Upper lobe of left lung (tissue), 6 donors: Measurements from ENCODE around the gene SPANXD. TPM values are rescaled to one million over a fixed set of nuclear protein-coding genes. Genes with fewer than 3 reads are reported as not detected.

Experiments
- ATAC-seq, 2 donors: fragments of 200-7000 bp; cut with Tn5 transposase; one replicate each; pipeline ENCODE4 v1.9.1; 2022; ENCODE audit warnings: mild to moderate bottlenecking in 2 of 2, moderate library complexity in 2 of 2; ENCODE audit not compliant: low FRiP score in 2 of 2
- DNase-seq, 2 donors: peaks; one replicate each; pipeline ENCODE4 v3.0.0-alpha.2; 2019 to 2020
- H3K27ac ChIP-seq, 4 donors: fragments of 200-600 bp; sonication (generic); one replicate each; pipeline ENCODE4 v1.5.1; 2016 to 2019
- H3K27me3 ChIP-seq, 4 donors: fragments of 200-600 bp; sonication (generic); one replicate each; pipeline ENCODE4 v1.5.1; 2017 to 2019
- H3K36me3 ChIP-seq, 4 donors: fragments of 200-600 bp; sonication (generic); one replicate each; pipeline ENCODE4 v1.5.1; 2016 to 2019
- H3K4me1 ChIP-seq, 4 donors: fragments of 200-600 bp; sonication (generic); one replicate each; pipeline ENCODE4 v1.5.1; 2018 to 2019
- H3K4me3 ChIP-seq, 4 donors: fragments of 200-600 bp; sonication (generic); one replicate each; pipeline ENCODE4 v1.5.1; 2017 to 2019; ENCODE audit warnings: mild to moderate bottlenecking in 2 of 4, moderate library complexity in 1 of 4
- H3K9me3 ChIP-seq, 4 donors: fragments of 200-600 bp; sonication (generic); one replicate each; pipeline ENCODE4 v1.5.1; 2018 to 2019
- EP300 ChIP-seq, 4 donors: sonication (generic); formaldehyde crosslinking; IDR thresholded peaks; one replicate each; pipeline ENCODE4 v1.5.1; 2017; ENCODE audit warnings: antibody characterized with exemption in 4 of 4, control low read depth in 2 of 4
- POLR2A ChIP-seq, 4 donors: fragments of 450-650 bp; IDR thresholded peaks; one replicate each; pipeline ENCODE4 v1.5.1; 2016 to 2017; ENCODE audit warnings: antibody characterized with exemption in 4 of 4, mild to moderate bottlenecking in 2 of 4
- POLR2AphosphoS5 ChIP-seq, 2 donors: sonication (generic); formaldehyde crosslinking; IDR thresholded peaks; one replicate each; pipeline ENCODE4 v1.5.1; 2017; ENCODE audit warnings: antibody characterized with exemption in 2 of 2
- WGBS, 2 donors: methylation state at CpG; one replicate each; pipeline ENCODE4 v1.1.5; 2017 to 2018; 5-methylcytosine and 5-hydroxymethylcytosine counted together
- total RNA-seq, 6 donors: library from RNA; depleted of rRNA in 4 of 6; stranded (reverse); fragments of >200 nt in 4 of 6; gene quantifications; one replicate each; pipeline versions ENCODE4 v1.1.0 to v1.2.1, GENCODE V29; 2016 to 2021
- TF ChIP-seq, protein P1 (sequence below), 6 experiments: fragments of 450-650 bp in 4 of 6; fragments of 200-600 bp in 2 of 6; sonication (generic) in 2 of 6; IDR thresholded peaks; one replicate each; pipeline ENCODE4 v1.5.1; 2016 to 2019; ENCODE audit warnings: antibody characterized with exemption in 6 of 6
- donor health status: DM: no; HTN: no; CAD: no; lungs with moderate emphysema.
- donor health status: DM: no; HTN: yes; CAD: no; lungs with severe emphysema.

Gene SPANXD
- total RNA-seq, 6 donors from 2014 or later, result not detected

DNA sequence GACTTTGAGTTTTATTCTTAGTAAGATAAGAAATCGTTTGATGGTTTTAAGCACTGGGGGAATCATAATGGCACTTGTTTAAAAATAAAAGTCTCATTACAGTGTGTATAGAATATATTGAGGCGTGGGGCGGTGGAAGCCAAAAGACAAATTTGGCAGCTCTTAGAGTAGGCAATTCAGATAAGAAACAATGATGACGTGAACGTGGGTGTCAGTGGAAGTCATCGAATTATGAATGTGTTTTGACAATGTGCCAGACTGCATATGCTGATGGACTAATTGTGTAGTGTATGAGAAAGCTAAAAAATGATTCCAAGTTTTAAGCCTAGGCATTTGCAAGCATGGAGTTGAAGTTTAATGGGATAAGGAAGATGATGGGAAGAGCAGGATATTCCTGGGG is 35.8 kb downstream of the SPANXD start:
- Histone ChIP-seq H3K36me3 (no peaks in the 10 kb centered on the region), H3K4me3 (no peak overlapping the region), H3K9me3 (no peaks in the 10 kb centered on the region), H3K4me1 (no peaks in the 10 kb centered on the region), H3K27ac (no peak overlapping the region), H3K27me3 (no peaks in the 10 kb centered on the region)
- ATAC-seq (no peak), DNase-seq (no peak)
- 71 to 77% methylated on average over 6 of the region's 6 CpGs for WGBS, 2 donors
- TF ChIP-seq POLR2AphosphoS5 (IDR thresholded peaks at IDR 0.05), result no peak
- TF ChIP-seq POLR2A (IDR thresholded peaks at IDR 0.05), result no peak
- TF ChIP-seq, protein P1, sequence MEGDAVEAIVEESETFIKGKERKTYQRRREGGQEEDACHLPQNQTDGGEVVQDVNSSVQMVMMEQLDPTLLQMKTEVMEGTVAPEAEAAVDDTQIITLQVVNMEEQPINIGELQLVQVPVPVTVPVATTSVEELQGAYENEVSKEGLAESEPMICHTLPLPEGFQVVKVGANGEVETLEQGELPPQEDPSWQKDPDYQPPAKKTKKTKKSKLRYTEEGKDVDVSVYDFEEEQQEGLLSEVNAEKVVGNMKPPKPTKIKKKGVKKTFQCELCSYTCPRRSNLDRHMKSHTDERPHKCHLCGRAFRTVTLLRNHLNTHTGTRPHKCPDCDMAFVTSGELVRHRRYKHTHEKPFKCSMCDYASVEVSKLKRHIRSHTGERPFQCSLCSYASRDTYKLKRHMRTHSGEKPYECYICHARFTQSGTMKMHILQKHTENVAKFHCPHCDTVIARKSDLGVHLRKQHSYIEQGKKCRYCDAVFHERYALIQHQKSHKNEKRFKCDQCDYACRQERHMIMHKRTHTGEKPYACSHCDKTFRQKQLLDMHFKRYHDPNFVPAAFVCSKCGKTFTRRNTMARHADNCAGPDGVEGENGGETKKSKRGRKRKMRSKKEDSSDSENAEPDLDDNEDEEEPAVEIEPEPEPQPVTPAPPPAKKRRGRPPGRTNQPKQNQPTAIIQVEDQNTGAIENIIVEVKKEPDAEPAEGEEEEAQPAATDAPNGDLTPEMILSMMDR (IDR thresholded peaks at IDR 0.05), result no peak
- TF ChIP-seq EP300 (IDR thresholded peaks at IDR 0.05), result no peak

DNA sequence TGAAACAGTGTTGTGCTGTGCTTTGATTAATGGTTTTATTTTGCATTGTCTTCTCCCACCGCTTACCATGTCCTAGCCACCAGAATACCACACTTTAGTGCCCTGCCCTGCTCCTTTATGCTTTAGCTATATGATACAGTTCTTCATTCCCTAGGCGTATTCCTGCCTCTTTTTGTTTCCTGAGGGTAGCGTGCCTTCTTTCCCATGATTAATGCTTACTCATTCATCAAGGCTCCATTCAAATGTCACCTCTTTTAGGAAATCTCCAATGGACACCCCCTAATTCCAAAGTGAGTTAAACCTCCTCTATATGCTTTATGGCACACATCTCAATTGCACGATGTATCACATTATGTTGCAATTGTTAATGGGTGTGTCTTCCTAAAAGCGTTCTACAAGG is 46.3 kb downstream of the SPANXD start:
- no peaks in the 10 kb centered on the region for H3K36me3 ChIP-seq
- no peaks in the 10 kb centered on the region for H3K27me3 ChIP-seq
- DNase-seq (no peak), ATAC-seq (no peak)
- no peaks in the 10 kb centered on the region for H3K4me1 ChIP-seq
- no peaks in the 10 kb centered on the region for H3K9me3 ChIP-seq
- WGBS, 2 donors, result 67 to 69% methylated on average over 5 of the region's 5 CpGs
- H3K27ac ChIP-seq, result no peak overlapping the region
- no peak overlapping the region for H3K4me3 ChIP-seq
- TF ChIP-seq POLR2AphosphoS5 (IDR thresholded peaks at IDR 0.05) (no peak), EP300 (IDR thresholded peaks at IDR 0.05) (no peak), POLR2A (IDR thresholded peaks at IDR 0.05) (no peak)
- TF ChIP-seq, protein P1 (IDR thresholded peaks at IDR 0.05), result no peak

Other genes with a start within 250 kb of the SPANXD start
- not detected for gene SPANXA1, start 114.0 kb downstream of the SPANXD start, total RNA-seq
- not detected for gene SPANXA2, start 109.0 kb downstream of the SPANXD start, total RNA-seq
- gene MAGEC3, start 139.6 kb upstream of the SPANXD start, total RNA-seq, result not detected
- under 1 TPM in 1 of 6 donors, not detected in 5; 0.17 TPM for gene MAGEC1, start 205.2 kb upstream of the SPANXD start, total RNA-seq